ENCODE measurements around the gene ATP5F1A.

The ATP5F1A gene

DNA sequence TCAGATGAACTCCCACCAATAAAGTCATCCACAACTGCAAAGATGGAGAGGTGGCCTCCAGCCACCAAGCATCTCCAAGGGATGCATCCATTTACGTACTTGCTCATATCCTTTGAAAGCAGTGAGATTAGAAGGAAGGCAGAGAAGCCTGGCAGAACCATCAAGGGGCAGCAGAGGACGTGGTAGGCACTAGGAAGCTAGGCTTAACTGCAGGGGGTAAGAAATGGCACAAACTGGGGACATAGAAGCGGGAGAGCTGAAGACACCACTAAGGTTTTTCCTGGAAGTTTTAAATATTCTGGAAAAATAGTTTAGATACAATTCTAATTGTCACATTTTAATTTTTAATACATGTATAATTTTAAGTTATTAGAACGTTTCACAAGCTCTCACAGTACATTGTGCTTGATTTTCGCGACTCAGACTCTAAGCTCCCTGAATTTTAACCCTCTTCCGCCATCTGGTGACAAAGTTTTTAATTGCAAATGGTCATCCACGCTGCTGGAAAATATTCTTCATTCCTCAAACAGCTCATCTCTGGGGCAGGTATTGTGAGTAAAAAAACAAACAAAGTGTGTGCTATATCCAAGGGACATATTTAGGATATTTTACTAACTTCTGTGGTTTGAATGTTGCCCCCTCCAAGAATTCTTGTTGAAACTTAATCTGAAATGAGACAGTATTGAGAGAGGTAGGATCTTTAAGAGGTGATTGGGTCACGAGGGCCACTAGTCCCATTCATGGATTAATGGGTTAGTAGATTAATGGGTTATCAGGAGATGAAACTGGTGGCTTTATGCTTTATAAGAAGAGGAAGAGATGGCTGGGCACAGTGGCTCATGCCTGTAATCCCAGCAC, 24.4 kb downstream of the ATP5F1A start:
- DNase-seq (ENCODE audit: low read depth in 3 of 3, low spot score in 1 of 3): peak in 1 of 3 donors; percentile 27

DNA sequence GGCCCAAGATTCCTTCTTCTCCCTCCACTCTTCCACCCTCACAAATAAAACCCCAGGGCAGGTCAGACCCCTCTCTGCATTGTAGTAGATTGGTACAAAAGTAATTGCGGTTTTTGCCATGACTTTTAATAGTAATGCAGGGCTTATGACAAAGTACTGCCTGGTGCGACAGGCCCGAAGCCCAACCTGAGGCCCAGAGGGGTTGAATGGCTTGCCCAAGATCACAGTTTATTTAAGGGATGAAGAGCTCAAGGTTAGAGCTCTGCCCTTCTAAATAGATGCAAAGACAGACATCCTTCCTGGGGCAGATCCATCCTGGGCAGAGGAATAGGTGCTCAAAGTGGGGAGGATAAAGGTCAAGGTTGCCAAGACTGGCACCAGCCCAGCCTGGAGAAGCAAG, 25.1 kb downstream of the ATP5F1A start:
- no peak for DNase-seq (ENCODE audit: low read depth in 3 of 3, low spot score in 1 of 3)

DNA sequence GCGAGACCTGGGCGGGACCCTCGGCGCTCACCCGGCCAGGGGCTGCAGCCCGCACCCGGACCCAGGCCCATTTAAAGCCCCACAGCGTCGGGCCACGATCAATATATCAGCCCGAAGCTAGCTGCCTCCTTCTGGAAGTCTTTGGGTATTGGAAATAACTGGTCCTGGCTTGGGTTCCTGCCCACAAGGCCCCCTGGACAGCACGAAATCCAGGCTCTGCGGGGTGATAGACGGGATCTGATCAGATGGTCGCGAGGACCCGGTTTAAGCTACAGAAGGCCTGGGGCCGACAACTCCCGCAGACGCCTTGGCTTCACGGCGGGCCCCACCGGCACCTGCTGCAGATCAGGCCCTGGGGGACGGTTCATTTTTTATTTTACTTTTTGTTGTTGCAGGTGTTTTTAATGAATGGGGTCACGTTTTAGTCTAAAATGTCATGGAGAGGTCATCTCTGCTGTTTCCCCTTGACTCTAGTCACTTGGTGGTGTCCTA, 25.7 kb downstream of the ATP5F1A start:
- DNase-seq (ENCODE audit: low read depth in 3 of 3, low spot score in 1 of 3): no peak

DNA sequence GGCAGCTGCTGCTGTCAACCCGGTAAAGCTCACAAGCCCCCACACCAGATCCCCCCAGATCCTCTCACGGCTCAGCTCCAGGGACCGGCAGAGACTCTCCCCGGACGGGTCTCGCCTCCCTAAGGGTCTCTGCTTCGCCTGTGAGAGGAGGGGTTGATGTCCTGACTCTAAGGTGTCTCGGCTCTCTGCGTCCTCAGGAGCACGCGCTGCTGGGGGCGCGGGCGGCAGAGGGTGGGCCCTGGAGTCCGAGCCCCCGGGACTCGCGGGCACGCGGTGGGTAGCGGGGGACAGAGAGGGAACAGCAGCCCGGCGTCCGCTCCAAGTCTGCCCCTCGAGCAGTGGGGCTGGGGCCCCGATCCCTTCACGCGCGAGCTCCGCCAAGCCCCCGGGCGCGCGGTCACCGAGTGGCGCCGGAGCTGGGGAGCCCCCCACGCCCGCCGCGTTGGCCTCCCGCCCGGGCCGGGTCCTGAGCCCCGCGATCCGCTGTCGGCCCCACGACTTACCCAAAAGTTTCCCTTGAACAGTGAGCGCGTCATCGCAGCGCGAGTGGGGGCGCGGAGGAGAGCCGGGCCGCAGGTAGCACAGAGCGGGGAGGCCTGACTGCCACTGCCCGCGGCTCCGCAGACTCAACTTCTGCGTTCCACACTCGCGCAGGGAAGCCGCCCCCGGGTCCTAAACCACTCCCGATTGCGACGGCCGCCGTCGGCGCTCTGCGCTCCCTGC, 26.3 kb downstream of the ATP5F1A start, which contains the start of gene PSTPIP2:
Gene PSTPIP2 (minus strand): TSS at position 608 of the 723 bp plus-strand sequence. CDS start 72 bp downstream, at position 536.
- DNase-seq (ENCODE audit: low read depth in 3 of 3, low spot score in 1 of 3): peak in 2 of 3 donors; percentile 31 to 51

DNA sequence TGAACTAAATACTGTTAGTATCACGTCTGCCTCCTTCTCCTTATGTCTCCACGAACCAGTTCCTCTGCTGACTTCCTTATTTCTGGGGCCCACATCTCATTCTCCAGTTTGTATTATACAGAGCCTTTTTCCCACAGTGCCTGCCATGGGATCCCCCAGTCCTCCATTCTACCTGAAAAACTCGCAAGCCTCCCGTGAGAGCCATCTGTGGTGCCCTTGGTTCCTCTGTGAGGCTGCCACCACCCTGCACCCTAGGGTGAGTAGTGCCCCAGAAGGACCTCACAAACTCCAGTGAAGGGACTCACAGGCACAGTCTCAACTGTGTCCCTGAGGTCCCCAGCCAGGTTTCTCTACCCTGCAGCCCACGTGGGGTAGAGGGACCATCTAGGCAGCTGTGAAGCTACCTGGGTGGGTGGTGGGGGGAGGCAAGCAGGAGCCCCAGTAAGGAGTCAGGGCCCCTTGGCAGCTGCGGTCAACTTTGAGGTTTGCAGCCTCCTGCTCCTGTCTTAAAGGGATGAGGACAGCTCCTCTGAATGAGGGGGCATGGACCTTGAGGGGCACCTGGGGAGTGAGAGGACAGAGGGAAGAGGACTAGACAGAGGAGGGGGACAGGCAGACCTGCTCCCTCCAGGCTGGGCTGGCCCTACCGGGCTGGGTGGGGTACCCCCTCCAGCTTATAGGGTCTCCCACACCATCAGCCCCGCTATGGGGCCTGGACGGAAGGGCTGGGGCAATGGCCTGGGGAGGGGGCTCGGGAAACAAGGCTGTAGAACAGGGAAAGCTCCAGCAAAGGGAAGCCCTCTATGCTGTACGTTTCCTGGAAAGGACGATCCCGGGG, 27.1 kb downstream of the ATP5F1A start:
- no peak for DNase-seq (ENCODE audit: low read depth in 3 of 3, low spot score in 1 of 3)

DNA sequence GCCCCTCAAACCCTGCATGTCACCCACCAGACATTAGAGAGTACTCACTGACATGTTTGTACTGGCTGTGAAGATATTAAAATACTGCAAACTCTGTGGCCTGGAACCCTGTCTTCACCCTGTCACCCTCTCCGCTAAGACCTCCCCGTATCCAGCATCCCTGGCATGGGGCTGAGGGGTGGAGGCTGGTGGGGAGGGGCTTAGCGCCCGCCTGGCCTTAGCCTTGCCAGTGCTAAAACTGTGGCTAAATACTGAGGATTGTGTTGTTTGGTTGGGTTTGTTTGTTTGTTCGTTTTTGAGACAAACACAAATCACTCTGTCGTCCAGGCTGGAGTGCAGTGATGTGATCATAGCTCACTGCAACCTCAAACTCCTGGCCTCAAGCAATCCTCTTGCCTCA, 27.9 kb downstream of the ATP5F1A start:
- no peak for DNase-seq (ENCODE audit: low read depth in 3 of 3, low spot score in 1 of 3)

DNA sequence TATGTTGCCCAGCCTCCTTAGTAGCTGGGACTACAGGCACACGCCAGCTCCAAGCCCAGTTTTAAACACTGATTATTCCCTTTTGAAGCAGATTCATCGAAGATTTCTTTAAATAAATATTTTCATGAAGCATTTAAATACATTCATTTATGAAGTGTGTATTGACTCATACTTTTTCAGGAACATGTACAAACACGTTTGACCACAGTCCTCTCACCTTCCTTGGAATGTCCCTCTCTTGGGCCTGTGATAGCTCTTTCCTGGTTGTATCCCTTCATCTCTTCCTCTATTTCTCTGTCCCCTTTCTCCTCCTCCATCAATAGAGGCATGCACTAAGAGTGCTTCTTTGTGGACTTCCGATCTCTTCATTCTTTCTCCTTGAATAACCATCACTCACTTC, 28.6 kb downstream of the ATP5F1A start:
- no peak for DNase-seq (ENCODE audit: low read depth in 3 of 3, low spot score in 1 of 3)

DNA sequence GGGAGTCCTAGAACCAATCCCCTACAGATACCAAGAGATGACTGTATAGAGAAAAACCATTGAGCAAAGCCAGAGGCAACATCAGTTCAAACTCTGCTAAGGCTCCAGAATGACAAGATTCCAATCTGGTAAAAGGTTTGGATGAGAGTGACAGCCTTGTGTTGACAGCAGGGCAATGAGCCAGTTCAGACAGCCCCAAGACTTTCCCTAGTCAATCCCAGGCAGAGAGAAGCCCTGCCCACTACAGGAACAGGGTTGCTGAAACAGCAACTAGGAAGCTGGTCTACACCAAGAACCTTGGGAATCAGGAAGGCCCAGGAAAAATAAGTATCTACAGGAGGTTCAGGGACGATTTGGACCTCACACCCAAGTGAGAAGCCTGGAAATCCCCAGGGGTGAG, 29.3 kb downstream of the ATP5F1A start:
- no peak for DNase-seq (ENCODE audit: low read depth in 3 of 3, low spot score in 1 of 3)

DNA sequence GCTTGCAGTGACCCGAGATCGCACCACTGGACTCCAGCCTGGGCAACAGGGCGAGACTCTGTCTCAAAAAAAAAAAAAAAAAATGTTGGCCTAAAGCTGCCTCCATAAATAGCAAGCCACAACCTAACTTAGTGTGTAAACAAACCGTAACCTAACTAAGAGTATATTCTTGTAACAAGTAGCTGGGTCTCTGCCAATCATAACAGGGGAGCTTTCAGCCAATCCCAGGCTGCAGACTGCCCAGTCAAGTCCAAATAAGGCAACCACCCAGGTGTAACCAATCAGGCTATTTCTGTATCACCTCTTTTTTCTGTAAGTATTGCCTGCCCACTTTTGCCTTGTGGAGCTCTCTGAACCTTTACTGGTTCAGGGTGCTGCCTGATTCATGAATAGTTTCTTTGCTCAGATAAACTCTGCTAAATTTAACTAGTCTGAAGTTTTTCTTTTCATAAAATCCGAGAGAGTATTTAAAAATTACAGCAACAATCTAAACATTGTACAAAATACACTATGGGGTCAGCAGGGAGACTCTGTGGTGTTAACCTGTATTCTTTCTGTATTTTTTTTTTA, 30.6 kb downstream of the ATP5F1A start:
- DNase-seq (ENCODE audit: low read depth in 3 of 3, low spot score in 1 of 3): no peak

DNA sequence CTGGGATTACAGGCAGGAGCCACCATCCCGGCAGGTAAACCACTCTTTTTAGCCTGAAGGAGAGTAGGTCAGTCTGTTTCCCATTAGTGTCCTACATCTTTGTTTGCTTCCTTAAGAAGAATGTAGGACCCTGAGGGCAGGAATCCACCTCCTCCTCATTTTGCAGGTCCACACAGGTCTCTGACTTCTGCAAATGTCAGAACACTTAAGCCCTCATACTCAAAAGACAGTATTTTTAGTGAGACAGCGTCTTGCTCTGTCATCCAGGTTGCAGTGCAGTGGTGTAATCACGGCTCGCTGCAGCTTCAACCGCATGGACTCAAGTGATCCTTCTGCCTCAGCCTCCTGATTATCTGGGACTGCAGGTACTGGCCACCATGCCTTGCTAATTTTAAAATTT, 35.3 kb downstream of the ATP5F1A start:
- no peak for DNase-seq (ENCODE audit: low read depth in 3 of 3, low spot score in 1 of 3)

DNA sequence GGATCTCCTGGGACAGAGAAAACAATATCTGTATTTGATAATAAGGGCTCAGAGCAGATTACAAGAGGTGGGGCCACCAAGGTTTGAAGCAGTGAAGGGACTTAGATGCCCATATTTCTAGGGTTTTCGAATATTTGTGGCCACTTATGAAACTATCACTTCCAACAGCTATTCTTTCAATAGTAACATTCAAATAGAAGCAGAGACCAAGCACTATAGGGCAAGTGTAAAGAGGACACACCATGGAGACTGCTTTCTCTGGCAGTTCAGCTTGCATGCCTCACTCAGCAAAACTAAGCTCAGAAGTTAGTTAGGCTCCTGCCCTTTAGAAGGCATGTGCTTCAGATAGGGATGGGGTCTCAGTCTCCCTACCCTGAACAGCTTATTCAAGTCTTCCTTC, 36.3 kb downstream of the ATP5F1A start:
- DNase-seq (ENCODE audit: low read depth in 3 of 3, low spot score in 1 of 3): no peak

DNA sequence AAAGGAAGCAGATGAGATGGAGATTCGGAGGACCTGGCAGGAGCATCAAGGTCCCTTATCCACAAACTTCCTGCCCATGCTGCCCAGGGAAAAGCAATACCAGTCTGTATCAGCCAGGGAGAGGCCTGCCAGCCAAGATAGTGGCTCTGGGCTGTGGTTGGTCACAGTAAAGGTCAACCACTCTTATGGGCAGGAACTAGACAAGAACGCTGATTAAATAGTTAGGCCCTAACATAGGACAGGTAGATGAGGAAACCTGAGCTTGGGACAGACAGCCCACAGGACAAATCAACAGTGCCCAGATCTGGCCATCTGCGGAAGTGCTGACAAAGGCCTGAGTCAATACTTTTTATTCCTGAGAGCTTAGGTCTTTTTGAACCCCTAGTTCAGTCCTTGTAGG, 36.7 kb downstream of the ATP5F1A start:
- no peak for DNase-seq (ENCODE audit: low read depth in 3 of 3, low spot score in 1 of 3)

DNA sequence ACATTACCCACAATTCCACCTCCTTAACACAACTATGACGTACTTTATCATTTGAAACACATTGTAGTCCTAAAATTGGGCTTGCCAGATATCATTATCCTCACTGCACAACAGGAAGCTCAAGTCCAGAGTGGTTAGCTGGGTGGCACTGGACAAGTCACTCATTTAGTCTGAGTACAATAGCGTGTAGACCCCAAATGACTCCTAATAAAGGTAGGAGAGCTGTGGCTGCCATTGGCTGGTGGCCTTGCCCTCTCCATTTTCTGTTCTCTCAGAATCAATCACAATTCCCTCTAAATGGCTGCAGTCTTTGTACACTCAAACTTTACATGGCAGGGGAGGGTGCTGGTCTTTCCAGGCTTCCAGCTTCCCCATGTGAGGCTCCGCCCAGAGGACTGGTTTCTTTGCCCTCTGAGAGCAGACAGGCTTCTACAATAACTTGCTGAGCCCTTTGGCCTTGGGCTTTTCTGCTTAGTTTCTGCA, 37.7 kb downstream of the ATP5F1A start:
- DNase-seq (ENCODE audit: low read depth in 3 of 3, low spot score in 1 of 3): no peak

DNA sequence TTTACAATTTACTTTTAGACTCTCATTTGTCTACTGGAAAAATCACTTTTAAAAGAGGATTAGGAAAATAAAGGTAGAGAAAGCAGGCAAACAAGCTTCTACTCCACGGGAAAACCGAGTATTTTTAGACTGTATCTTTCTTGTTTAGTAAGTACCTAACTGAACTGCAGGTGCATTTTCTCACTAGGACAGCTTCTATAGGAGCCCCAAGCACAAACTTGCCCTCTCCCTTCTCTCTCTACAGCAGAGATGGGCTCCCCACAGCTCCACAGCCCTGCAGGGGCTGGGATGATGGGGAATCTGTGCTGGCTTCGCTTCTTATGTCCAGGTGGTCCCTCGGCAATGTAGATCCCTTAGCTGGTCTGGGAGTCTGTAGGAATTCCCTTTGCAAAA, 42.3 kb downstream of the ATP5F1A start:
- DNase-seq (ENCODE audit: low read depth in 3 of 3, low spot score in 1 of 3): no peak

DNA sequence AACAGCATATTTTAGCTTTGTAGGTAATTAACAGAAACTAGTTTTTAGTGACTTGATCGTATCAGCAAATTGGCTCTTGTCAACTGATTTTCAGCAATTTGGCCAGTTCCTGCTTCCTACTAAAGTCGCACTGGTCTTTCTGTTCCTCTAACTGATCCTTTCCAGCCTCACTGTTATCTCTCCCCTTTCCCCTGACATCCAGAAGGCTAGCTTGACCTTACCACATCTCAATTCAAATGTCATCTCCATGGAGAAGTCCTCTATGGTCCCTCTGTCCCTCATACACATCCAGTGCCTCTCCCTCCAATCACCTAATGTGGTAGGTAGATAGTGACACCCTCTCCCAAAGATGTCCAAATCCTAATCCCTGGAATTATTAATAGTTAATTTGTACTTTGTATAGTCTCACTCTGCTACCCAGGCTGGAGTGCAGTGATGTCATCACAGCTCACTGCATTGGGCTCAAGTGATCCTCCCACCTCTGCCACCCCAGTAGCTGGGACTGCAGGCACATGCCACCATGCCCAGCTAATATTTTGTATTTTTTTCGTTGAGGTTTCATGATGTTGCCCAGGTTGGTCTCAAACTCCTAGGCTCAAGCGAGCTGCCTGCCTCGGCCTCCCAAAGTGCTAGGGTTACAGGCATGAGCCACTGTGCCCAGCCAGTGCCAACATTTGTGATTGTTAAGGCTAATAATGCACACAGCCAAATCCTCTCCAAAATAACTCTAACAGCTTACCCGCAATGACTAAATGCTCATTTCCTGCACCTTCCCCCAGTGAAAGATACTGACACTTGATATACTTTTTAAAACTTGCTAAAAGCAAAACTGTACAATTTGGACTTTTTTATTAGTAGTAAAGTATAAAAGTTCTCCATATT, 42.9 kb downstream of the ATP5F1A start:
- no peak for DNase-seq (ENCODE audit: low read depth in 3 of 3, low spot score in 1 of 3)

DNA sequence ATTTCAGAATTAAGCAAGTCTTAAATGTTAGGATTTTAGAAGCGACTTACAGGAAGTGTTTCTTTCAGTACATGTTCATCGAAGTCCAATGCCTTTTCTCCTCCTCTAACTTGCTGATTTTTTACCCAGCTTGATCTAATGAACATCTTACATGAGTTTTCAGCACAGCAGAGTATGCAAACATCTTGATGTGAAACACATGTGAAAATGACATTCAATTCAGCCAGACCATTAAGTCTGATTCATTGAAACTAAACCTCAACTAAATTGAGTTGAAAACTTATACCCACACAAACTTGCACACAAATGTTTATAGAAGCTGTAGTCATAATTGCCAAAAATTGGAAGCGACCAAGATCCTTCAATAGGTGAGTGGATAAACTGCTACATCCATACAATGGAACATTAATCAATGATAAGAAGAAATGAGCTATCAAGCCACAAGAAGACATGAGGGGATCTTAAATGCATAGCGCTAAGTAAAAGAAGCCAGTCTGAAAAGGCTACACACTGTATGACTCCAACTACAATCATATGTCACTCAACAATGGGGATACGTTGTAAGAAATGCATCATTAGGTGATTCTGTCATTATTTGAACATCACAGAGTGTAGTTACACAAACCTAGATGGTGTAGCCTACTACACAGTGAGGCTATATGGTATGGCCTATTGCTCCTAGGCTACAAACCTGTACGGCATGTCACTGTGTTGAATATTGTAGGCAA, 44.6 kb downstream of the ATP5F1A start:
- DNase-seq (ENCODE audit: low read depth in 3 of 3, low spot score in 1 of 3): no peak

DNA sequence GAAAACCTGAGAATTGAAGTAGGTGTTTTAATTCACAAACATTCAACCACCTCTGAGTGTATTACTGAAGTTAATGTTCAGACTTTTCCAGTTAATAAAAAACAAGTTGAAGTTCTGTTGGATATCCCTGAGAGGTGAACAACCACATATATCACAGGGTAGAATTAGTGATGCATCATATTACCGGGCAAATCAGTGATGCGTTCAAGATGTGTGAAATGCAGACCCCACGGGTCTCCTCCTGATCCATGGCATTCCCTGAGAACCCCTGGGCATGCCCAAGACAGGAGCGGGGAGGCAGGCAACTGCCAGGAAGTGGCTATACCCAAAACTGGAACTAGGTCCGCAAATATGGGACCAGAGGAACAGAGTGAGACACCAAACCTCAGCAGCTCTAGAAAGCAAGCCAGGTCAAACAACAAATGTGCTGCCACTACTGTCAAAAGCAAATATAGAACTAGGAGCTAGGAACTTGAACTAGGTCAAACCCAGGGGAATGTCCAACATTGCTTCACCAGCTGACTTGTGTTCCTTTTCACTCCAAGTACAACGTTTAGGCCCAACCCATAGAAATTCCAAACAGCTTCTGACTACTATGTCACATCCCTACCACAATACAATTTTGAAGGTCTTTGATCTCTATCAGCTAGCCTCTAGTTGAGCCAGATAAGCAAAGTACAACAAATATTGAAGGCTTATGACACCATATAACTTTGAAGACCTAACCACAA, 46.2 kb downstream of the ATP5F1A start:
- no peak for DNase-seq (ENCODE audit: low read depth in 3 of 3, low spot score in 1 of 3)

DNA sequence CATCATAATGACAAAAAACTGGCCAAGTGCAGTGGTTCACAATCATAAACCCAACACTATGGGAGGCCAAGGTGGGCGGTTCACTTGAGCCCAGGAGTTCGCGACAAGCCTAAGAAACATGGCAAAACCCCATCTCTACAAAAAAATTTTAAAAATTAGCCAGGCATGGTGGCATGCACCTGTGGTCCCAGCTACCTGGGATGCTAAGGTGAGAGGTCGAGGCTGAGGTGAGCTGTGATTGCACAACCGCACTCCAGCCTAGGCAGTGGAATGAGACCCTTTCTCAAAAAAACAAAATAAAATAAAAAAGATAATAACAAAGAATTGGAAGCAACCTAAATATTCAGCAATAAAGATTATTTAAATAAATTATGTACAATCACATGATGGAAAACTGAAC, 47.8 kb downstream of the ATP5F1A start:
- no peak for DNase-seq (ENCODE audit: low read depth in 3 of 3, low spot score in 1 of 3)

DNA sequence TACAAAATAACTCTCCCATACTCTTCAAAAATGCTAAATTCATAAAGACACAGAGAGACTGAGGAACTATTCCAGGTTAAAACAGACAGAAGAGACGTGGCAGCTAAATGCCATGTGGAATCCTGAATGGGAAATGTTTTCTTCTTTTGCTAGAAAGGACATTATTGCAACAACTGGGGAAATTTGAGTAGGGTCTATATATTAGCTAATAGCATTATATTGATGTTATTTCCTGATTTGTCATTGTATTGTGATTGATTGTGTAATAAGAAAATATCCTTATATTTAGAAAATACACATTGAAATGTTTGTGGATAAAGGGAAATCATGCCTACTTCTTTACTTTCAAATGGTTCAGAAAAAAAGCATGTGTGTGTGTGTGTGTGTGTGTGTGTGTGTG, 49.5 kb downstream of the ATP5F1A start:
- no peak for DNase-seq (ENCODE audit: low read depth in 3 of 3, low spot score in 1 of 3)

All from stimulated activated CD4-positive, alpha-beta T cell treated with anti-CD3 and anti-CD28 coated beads, TNF-alpha, amount 100 ng/mL, for 1 hour (primary cell).